Measurements from ENCODE around the gene OXTR.

Gene OXTR

GRCh38 chr3:8745619-8746370 lies 23.6 kb downstream of the OXTR start:
- no peaks in the 10 kb centered on the region for H3K27me3 ChIP-seq
- no peaks in the 10 kb centered on the region for H3K36me3 ChIP-seq
- H3K9ac ChIP-seq = no peak overlapping the region
- no peaks in the 10 kb centered on the region for H3K4me1 ChIP-seq
- TF ChIP-seq Cebpa-rat (IDR thresholded peaks at IDR 0.05) = no peak
- no peak overlapping the region for H3K4me2 ChIP-seq
- no peaks in the 10 kb centered on the region for H3K9me3 ChIP-seq
- H4K20me1 ChIP-seq = no peaks in the 10 kb centered on the region
- H3K4me3 ChIP-seq = no peak overlapping the region
- H3K27ac ChIP-seq = no peak overlapping the region

- H3K27me3 ChIP-seq = no peaks in the 10 kb centered on the region
- no peaks in the 10 kb centered on the region for H4K20me1 ChIP-seq
- H3K4me2 ChIP-seq = no peak overlapping the region
- H3K36me3 ChIP-seq = no peaks in the 10 kb centered on the region
- H3K9me3 ChIP-seq = no peaks in the 10 kb centered on the region
- no peak overlapping the region for H3K4me3 ChIP-seq
- H3K27ac ChIP-seq = no peak overlapping the region
- no peaks in the 10 kb centered on the region for H3K4me1 ChIP-seq
- H3K9ac ChIP-seq = no peak overlapping the region
- TF ChIP-seq Cebpa-rat (IDR thresholded peaks at IDR 0.05) = no peak
These were observed 25.5 kb downstream of the OXTR start for GRCh38 chr3:8743911-8744310.

DNA sequence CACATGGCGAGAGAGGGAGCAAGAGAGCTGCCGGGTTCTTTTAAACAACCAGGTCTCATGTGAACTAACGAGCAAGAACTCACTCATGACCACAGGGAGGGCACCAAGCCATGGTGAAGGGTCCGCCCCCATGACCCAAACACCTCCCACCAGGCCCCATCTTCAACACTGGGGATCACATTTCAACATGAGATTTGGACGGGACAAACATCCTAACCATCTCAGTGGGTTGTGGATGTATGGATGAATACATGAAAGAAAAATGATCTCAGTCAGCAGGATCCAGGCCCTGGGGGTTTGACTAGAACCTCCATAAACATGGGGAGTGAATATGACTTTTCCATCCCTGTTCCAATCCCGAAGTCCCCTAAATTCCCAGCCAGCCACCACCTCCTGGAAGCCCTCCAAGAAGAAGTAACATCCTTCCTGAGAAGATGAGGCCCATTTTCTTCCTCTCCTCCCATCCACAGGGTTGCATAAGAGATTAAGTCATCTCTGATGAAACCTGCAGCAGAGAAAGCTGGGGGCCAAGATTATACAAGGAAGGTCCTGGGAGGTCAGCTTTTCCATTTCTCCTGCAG lies 26.3 kb downstream of the OXTR start:
- Histone ChIP-seq H3K4me1 (no peaks in the 10 kb centered on the region), H3K4me2 (no peak overlapping the region), H3K27ac (no peak overlapping the region), H3K9me3 (no peaks in the 10 kb centered on the region), H4K20me1 (no peaks in the 10 kb centered on the region), H3K36me3 (no peaks in the 10 kb centered on the region), H3K9ac (no peak overlapping the region), H3K27me3 (no peaks in the 10 kb centered on the region), H3K4me3 (no peak overlapping the region)
- TF ChIP-seq Cebpa-rat (IDR thresholded peaks at IDR 0.05) = no peak

DNA sequence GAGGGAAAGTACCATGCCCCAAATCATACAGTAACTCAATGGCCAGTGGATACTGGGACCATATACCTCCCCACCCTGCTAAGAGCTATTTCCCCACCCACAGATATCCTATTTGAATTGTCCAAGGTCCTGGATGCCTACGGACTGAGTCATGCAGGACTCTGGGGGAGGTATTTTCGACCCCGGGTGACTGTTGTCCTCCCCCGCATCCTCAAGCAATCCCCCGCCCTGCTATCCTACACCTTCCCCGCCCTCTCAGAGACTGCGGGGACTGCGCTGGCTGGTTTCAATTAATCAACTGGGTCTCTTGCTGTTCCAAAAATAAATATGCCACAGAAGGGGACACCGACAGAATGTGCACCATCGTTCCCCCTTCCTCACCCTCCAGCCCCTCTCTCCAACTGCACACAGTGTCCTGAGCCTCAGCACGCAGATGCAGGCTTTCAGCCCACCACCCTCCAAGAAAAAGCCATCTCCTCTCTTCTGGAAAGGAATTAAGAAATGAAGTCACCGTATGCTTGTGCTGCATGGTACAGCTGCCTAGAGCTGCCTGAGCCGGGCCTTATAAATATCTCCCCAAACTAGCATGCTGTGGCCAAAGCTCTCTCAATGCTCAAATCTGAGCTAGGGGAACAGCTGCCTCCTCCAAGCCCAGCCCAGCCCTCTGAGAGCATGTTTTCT lies 27.7 kb downstream of the OXTR start:
- Histone ChIP-seq H3K4me1 (no peaks in the 10 kb centered on the region), H3K36me3 (no peaks in the 10 kb centered on the region), H3K27ac (no peak overlapping the region), H3K4me3 (no peak overlapping the region), H3K27me3 (no peaks in the 10 kb centered on the region), H3K9ac (no peak overlapping the region), H4K20me1 (no peaks in the 10 kb centered on the region), H3K9me3 (no peaks in the 10 kb centered on the region), H3K4me2 (no peak overlapping the region)
- TF ChIP-seq Cebpa-rat (IDR thresholded peaks at IDR 0.05) = no peak

DNA sequence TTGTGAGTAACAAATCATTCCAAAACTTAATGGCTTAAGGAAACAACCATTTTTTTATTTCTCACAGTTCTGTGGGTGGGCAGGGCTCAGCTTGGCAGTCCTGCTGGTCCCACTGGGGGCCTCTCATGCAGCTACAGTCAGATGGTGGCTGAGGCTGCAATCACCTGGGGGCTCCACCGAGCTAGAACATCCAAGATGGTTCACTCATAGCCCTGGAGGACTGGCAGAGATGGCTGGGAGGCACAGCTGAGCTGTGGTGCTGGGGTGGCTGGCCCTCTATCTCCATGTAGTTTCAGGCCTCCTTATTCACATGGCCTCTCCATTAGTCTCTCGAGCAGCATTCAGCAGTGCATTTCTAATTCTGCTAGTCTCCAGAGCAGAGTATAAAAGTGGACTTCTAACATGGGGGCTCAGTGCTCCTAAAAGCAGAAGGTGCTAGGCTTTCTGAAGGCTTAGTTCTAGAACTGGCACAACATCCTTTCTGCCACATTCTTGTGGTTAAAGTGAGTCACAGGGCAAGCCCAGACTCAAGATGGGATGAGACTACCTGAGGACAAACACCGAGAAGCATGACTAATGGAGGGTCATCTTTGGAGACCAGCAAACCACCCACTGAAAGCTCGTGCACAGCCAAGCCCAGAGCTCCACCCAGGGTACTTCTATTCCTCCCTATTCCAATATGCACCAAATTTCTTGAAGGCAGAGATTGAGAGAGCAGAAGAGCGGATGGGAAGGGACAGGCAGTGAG lies 29.5 kb downstream of the OXTR start:
- Histone ChIP-seq H3K4me2 (no peak overlapping the region), H3K27ac (no peak overlapping the region), H3K4me1 (no peaks in the 10 kb centered on the region), H3K9ac (no peak overlapping the region), H3K4me3 (no peak overlapping the region), H3K27me3 (no peaks in the 10 kb centered on the region), H4K20me1 (no peaks in the 10 kb centered on the region), H3K9me3 (no peaks in the 10 kb centered on the region), H3K36me3 (no peaks in the 10 kb centered on the region)
- TF ChIP-seq Cebpa-rat (IDR thresholded peaks at IDR 0.05) = no peak

DNA sequence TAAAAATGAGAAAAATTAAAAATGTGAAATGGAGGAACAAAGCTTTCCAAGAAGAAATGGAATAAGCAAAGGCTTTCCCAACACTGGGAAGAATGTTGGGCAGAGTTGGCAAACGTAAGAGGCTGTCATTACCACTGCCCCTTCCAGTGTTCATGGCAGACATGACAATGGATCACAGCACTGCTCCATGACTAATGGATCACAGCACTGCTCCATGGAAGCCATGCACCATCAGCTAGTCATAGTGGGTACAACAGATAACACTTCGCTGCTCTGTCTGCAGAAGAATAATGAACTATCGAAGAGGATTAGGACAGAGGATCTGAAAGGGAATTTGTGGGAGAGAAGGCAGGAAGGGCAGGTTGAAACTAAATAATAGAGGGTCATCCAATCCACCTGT lies 30.8 kb downstream of the OXTR start:
- no peak overlapping the region for H3K4me2 ChIP-seq
- no peak for TF ChIP-seq Cebpa-rat (IDR thresholded peaks at IDR 0.05)
- H3K4me1 ChIP-seq = no peaks in the 10 kb centered on the region
- no peak overlapping the region for H3K27ac ChIP-seq
- H3K9ac ChIP-seq = no peak overlapping the region
- no peaks in the 10 kb centered on the region for H4K20me1 ChIP-seq
- no peaks in the 10 kb centered on the region for H3K9me3 ChIP-seq
- no peaks in the 10 kb centered on the region for H3K36me3 ChIP-seq
- no peak overlapping the region for H3K4me3 ChIP-seq
- no peaks in the 10 kb centered on the region for H3K27me3 ChIP-seq

- Histone ChIP-seq H3K9ac (no peak overlapping the region), H3K27me3 (no peaks in the 10 kb centered on the region), H3K4me2 (no peak overlapping the region), H4K20me1 (no peaks in the 10 kb centered on the region), H3K36me3 (no peaks in the 10 kb centered on the region), H3K4me1 (no peaks in the 10 kb centered on the region), H3K4me3 (no peak overlapping the region), H3K9me3 (no peaks in the 10 kb centered on the region), H3K27ac (no peak overlapping the region)
- no peak for TF ChIP-seq Cebpa-rat (IDR thresholded peaks at IDR 0.05)
These were observed 31.6 kb downstream of the OXTR start for GRCh38 chr3:8737823-8738222.

- Histone ChIP-seq H3K9me3 (no peaks in the 10 kb centered on the region), H3K4me2 (no peak overlapping the region), H3K36me3 (no peaks in the 10 kb centered on the region), H3K27me3 (no peaks in the 10 kb centered on the region), H4K20me1 (no peaks in the 10 kb centered on the region), H3K4me1 (no peaks in the 10 kb centered on the region), H3K9ac (no peak overlapping the region), H3K4me3 (no peak overlapping the region), H3K27ac (no peak overlapping the region)
- TF ChIP-seq Cebpa-rat (IDR thresholded peaks at IDR 0.05) = no peak
These were observed 32.1 kb downstream of the OXTR start for GRCh38 chr3:8737301-8737700.

DNA sequence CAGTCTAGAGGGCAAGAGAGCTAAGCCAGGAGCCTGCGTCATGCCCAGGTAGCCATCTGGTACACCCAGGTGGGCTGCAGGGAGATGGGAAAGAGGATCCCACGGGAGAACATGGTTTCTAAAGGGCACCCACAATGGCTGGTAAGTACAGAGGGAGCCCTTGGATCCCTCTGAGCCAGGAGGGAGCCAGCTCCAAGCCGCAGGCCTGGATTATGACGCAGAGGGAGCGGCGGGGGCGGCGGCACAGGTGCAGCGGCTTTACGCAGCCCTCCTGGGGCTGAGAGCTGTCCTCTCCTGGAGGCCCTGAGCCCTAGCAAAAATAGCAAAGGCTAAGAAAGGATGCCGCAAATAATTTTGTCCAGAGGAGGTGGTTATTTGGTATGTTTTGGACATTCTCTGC lies 33.0 kb downstream of the OXTR start:
- no peak for TF ChIP-seq Cebpa-rat (IDR thresholded peaks at IDR 0.05)
- Histone ChIP-seq H3K4me2 (no peak overlapping the region), H3K4me3 (no peak overlapping the region), H3K27me3 (no peaks in the 10 kb centered on the region), H3K9me3 (no peaks in the 10 kb centered on the region), H3K36me3 (no peaks in the 10 kb centered on the region), H3K4me1 (no peaks in the 10 kb centered on the region), H3K27ac (no peak overlapping the region), H4K20me1 (no peaks in the 10 kb centered on the region), H3K9ac (no peak overlapping the region)

GRCh38 chr3:8734908-8735307 lies 34.5 kb downstream of the OXTR start:
- no peak overlapping the region for H3K27ac ChIP-seq
- no peaks in the 10 kb centered on the region for H3K4me1 ChIP-seq
- no peaks in the 10 kb centered on the region for H3K36me3 ChIP-seq
- no peak overlapping the region for H3K9ac ChIP-seq
- no peaks in the 10 kb centered on the region for H3K27me3 ChIP-seq
- no peak overlapping the region for H3K4me2 ChIP-seq
- no peak overlapping the region for H3K4me3 ChIP-seq
- no peak for TF ChIP-seq Cebpa-rat (IDR thresholded peaks at IDR 0.05)
- H3K9me3 ChIP-seq = no peaks in the 10 kb centered on the region
- H4K20me1 ChIP-seq = no peaks in the 10 kb centered on the region

All from BLaER1 (cell line).